Measurements from ENCODE around the gene CISTR.

CISTR gene

GRCh38 chr12:53793221-53793620 is 41.4 kb upstream of the CISTR start:
- Histone ChIP-seq H4K20me1 (ENCODE audit: insufficient read depth, low read length) (no peaks in the 10 kb centered on the region), H2AFZ (ENCODE audit: low read length) (no peak overlapping the region), H3K27me3 (ENCODE audit: insufficient read depth, low read length) (no peaks in the 10 kb centered on the region), H3K4me2 (ENCODE audit: low read length) (no peak overlapping the region), H3K9me2 (ENCODE audit: low read depth, low read length) (no peaks in the 10 kb centered on the region), H3K4me3 (ENCODE audit: low read depth, low read length, poor library complexity, severe bottlenecking) (no peak overlapping the region), H3K9me3 (ENCODE audit: low read length) (no peaks in the 10 kb centered on the region), H3K36me3 (ENCODE audit: insufficient read depth, low read length) (no peaks in the 10 kb centered on the region), H3K9ac (ENCODE audit: low read length) (no peak overlapping the region), H3K79me2 (ENCODE audit: insufficient read depth, low read length) (no peaks in the 10 kb centered on the region), H3K27ac (ENCODE audit: low read depth, low read length, poor library complexity, severe bottlenecking) (no peak overlapping the region), H3K4me1 (ENCODE audit: insufficient read depth, low read length, severe bottlenecking) (no peaks in the 10 kb centered on the region), H3F3A (ENCODE audit: insufficient read depth, low read length) (no peaks in the 10 kb centered on the region)
- no peak for TF ChIP-seq EZH2 (IDR thresholded peaks at IDR 0.05; ENCODE audit: borderline replicate concordance, low read length)
- TF ChIP-seq CTCF (IDR thresholded peaks at IDR 0.05; ENCODE audit: low read length), result no peak

GRCh38 chr12:53791735-53792326 is 40.1 kb upstream of the CISTR start:
- H3K36me3 ChIP-seq (ENCODE audit: insufficient read depth, low read length), result no peaks in the 10 kb centered on the region
- no peak overlapping the region for H2AFZ ChIP-seq (ENCODE audit: low read length)
- no peaks in the 10 kb centered on the region for H3F3A ChIP-seq (ENCODE audit: insufficient read depth, low read length)
- H3K4me3 ChIP-seq (ENCODE audit: low read depth, low read length, poor library complexity, severe bottlenecking), result no peak overlapping the region
- no peaks in the 10 kb centered on the region for H3K9me2 ChIP-seq (ENCODE audit: low read depth, low read length)
- no peaks in the 10 kb centered on the region for H3K79me2 ChIP-seq (ENCODE audit: insufficient read depth, low read length)
- H3K27me3 ChIP-seq (ENCODE audit: insufficient read depth, low read length), result no peaks in the 10 kb centered on the region
- H3K4me2 ChIP-seq (ENCODE audit: low read length), result no peak overlapping the region
- H3K9me3 ChIP-seq (ENCODE audit: low read length), result no peaks in the 10 kb centered on the region
- no peaks in the 10 kb centered on the region for H4K20me1 ChIP-seq (ENCODE audit: insufficient read depth, low read length)
- TF ChIP-seq CTCF (IDR thresholded peaks at IDR 0.05; ENCODE audit: low read length) (peak; percentile 66), EZH2 (IDR thresholded peaks at IDR 0.05; ENCODE audit: borderline replicate concordance, low read length) (no peak)
- H3K4me1 ChIP-seq (ENCODE audit: insufficient read depth, low read length, severe bottlenecking), result no peaks in the 10 kb centered on the region
- H3K27ac ChIP-seq (ENCODE audit: low read depth, low read length, poor library complexity, severe bottlenecking), result no peak overlapping the region
- H3K9ac ChIP-seq (ENCODE audit: low read length), result no peak overlapping the region

- H3K36me3 ChIP-seq (ENCODE audit: insufficient read depth, low read length), result no peaks in the 10 kb centered on the region
- no peaks in the 10 kb centered on the region for H4K20me1 ChIP-seq (ENCODE audit: insufficient read depth, low read length)
- no peaks in the 10 kb centered on the region for H3K27me3 ChIP-seq (ENCODE audit: insufficient read depth, low read length)
- H3K4me1 ChIP-seq (ENCODE audit: insufficient read depth, low read length, severe bottlenecking), result no peaks in the 10 kb centered on the region
- TF ChIP-seq EZH2 (IDR thresholded peaks at IDR 0.05; ENCODE audit: borderline replicate concordance, low read length) (no peak), CTCF (IDR thresholded peaks at IDR 0.05; ENCODE audit: low read length) (no peak)
- no peak overlapping the region for H3K27ac ChIP-seq (ENCODE audit: low read depth, low read length, poor library complexity, severe bottlenecking)
- H3K4me3 ChIP-seq (ENCODE audit: low read depth, low read length, poor library complexity, severe bottlenecking), result no peak overlapping the region
- no peaks in the 10 kb centered on the region for H3K9me2 ChIP-seq (ENCODE audit: low read depth, low read length)
- H3K9me3 ChIP-seq (ENCODE audit: low read length), result no peaks in the 10 kb centered on the region
- no peak overlapping the region for H3K4me2 ChIP-seq (ENCODE audit: low read length)
- H3F3A ChIP-seq (ENCODE audit: insufficient read depth, low read length), result no peaks in the 10 kb centered on the region
- no peaks in the 10 kb centered on the region for H3K79me2 ChIP-seq (ENCODE audit: insufficient read depth, low read length)
- no peak overlapping the region for H3K9ac ChIP-seq (ENCODE audit: low read length)
- H2AFZ ChIP-seq (ENCODE audit: low read length), result no peak overlapping the region
Measured at GRCh38 chr12:53789570-53789969, 37.8 kb upstream of the CISTR start.
